NCI-H510A (cell line): ENCODE measurements around the gene GPR107.

Source experiments
- DNase-seq: peaks from one replicate; lab custom pipeline; 2025; lab: John Stamatoyannopoulos, UW

The GPR107 gene

GRCh38 chr9:130137081-130137640 is 83.5 kb downstream of the GPR107 start:
- no peak for DNase-seq

DNA sequence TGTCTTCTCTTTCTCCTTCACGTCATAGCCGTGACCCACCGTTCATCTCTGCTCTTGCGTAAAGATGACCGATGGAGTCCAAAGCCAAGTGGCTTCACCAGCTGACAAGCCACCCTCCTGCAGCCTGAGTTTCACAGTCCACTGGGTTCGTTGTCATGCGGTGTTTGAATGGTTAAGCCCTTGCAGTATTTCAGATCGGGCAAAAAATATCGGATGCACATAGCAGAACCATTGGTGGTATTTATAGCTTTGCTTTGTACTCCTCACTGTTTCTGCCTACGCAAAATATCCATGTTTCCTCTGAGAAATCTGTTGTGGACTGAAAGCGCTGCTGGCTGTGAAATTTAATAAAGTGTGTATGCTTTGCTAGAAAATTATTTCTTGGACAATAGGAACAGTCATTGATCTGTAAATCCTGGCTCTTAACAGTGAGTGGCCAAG is 84.0 kb downstream of the GPR107 start:
- no peak for DNase-seq

GRCh38 chr9:130138171-130138653 is 84.5 kb downstream of the GPR107 start:
- DNase-seq = peak; percentile 63

GRCh38 chr9:130138791-130139190 is 85.1 kb downstream of the GPR107 start:
- no peak for DNase-seq

GRCh38 chr9:130139251-130139650 is 85.5 kb downstream of the GPR107 start:
- no peak for DNase-seq

DNA sequence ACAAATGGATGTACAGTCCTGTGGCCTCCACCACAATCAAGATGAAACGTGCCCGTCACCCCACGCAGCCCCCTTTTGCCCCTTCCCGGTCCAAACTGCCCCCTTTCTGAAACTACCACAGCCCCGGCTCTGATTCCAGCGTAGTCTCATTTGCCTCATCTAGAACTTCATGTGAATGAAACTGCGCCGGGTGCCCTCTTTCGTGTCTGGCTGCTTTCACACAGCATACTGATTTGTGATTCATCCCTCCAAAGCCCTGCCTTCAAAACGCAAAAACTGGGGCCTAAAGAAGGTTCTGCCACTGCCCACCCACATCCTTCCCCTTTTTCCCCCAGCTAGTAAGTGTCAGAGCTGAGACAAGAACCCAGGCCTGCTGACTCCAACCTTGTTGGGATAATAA is 87.0 kb downstream of the GPR107 start:
- no peak for DNase-seq

DNA sequence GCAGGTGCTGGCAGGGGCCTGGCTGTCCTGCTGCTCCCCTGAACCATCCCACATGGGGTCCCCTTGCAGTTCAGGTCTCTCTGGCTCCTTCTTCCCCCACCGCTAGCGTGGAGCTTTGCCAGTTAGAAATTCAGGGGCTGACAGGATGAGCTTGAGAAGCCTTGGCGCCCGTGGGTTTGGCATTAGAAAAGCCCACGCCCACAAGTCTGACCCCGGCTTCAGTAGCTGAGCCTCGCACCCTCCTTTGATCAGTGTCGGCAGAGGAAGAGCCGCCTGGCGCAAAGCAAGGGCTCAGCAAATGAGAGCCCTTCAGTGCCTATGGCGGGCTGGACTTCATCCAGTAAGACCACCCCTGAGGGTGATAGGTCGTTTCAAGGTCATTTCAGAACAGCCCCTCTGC is 88.3 kb downstream of the GPR107 start:
- no peak for DNase-seq

- DNase-seq = no peak
Observed at GRCh38 chr9:130142641-130143040, 88.9 kb downstream of the GPR107 start.

GRCh38 chr9:130143279-130143893 is 89.7 kb downstream of the GPR107 start:
- no peak for DNase-seq

DNA sequence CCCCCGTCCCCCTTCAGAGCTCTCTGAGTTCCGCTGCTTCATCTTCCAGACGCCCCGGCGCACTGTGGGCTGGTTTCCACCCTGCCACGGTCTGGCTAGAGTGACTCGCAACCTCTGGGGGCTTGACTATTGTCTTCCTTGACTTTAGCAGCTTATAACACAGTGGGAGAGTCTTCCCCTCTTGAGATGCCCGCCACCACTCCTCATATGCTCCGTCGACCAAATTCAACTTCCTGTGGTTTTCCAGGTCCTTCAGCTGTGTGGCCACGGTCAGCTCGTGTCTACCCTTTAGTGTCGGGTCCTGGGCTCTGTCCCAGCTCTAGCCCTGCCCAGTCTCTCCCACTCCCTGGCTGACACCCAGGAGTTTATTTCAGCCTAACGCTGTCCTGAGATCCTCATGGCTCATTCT is 90.3 kb downstream of the GPR107 start:
- DNase-seq = no peak

DNA sequence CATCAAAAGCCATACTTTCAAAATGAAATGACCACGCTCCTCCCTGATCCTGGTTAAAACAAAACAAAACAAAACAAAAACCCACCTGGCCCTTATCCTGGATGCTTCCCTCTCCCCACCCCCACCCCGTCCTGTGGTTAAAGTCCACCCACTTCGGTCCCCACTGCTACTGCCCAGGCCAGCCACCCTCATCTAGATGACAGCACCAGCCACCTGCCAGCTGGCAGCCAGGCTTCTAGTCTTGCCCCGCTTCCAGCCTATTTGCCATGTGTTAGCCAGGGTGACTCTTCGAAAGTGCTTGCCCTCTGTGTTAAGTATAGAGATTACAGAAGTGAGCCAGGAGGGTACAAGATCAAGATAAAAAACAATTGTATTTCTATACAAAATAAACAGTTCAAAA is 91.0 kb downstream of the GPR107 start:
- DNase-seq = no peak

DNA sequence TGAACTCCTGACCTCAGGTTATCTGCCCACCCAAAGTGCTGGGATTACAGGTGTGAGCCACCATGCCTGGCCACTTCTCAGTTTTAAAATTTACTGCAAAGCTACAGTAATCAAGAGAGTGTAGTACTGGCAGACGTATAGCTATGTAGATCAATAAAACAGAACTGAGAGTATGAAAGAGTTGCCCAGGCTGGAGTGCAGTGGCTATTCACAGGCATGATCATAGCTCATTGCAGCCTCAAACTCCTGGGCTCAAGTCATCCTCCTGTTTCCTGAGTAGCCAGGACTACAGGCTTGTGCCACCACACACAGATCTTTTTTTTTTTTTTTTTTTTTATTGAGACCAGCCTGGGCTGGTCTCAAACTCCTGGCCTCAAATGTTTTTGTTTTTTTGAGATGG is 92.0 kb downstream of the GPR107 start:
- no peak for DNase-seq

- no peak for DNase-seq
Observed at GRCh38 chr9:130147198-130147597, 93.5 kb downstream of the GPR107 start.

- DNase-seq = no peak
Observed at GRCh38 chr9:130147910-130148309, 94.2 kb downstream of the GPR107 start.

DNA sequence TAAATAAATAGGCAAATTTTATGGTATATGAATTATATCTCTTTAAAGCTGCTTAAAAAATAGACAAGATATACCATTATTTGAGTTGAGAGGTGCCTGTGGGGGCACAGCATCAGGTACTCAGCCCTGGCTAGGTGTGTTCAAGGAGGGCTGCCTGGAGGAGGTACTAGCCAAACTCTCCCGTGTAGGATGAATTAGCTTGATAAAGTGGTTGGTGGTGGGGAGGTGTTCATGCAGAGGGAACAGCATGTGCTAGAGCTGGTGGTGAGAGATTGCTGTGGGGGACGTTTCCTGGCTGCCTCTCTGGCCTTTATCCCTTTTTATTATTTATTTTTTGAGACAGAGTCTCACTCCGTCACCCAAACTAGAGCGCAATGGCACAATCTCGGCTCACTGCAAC is 95.3 kb downstream of the GPR107 start:
- no peak for DNase-seq

DNA sequence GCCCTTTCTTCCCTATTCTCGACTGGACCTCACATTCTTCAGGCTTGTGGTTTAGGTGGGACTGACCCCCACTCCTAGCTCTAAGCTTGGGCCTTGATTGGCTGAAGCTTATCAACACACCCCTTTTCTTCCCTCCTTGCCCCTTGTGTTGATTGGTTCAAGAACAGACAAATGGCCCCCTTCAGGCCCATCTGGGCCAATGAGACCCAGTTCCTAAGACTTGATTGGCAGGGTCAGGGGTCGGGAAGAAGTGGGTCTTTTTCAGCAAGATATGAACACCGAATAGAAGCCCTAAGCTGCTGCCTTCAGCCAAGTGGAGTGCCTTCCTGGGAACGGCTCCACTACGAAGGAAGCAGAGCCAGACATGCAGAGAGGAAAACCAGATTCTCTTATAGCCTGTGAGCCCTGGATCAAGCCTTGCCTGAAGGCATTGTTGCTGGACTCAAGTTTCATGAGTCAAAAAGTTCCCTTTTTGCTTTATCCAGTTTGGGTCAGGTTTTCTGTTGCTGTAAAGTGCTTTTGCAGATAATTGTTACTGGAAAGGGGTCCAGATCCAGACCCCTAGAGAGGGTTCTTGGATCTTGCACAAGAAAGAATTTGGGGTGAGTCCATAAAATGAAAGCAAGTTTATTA is 96.1 kb downstream of the GPR107 start:
- DNase-seq = no peak

DNA sequence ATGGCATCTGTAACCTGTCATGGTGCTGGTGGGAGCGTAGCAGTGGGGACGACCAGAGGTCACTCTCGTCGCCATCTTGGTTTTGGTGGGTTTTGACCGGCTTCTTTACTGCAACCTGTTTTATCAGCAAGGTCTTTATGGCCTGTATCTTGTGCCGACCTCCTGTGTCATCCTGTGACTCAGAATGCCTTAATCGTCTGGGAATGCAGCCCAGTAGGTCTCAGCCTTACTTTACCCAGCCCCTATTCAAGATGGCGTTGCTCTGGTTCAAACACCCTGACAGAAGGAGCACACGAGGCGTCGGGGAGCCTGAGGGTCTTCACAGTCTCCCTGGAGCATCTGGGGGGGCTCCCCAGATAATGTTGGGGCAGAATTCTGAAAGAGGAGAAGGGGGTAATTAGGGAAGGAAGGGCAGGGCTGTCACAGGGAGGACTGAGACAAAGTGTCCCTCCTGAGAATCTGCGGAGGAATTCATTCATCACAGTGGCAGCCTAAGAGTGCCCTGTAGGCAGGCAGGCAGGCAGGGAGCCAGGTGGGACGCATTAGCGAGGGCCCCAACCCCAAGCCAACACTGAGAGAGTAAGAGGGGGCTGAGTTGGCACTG is 97.2 kb downstream of the GPR107 start:
- DNase-seq = no peak

GRCh38 chr9:130154816-130155215 is 101.1 kb downstream of the GPR107 start:
- DNase-seq = no peak

- DNase-seq = no peak
Observed at GRCh38 chr9:130155647-130156046, 101.9 kb downstream of the GPR107 start.

DNA sequence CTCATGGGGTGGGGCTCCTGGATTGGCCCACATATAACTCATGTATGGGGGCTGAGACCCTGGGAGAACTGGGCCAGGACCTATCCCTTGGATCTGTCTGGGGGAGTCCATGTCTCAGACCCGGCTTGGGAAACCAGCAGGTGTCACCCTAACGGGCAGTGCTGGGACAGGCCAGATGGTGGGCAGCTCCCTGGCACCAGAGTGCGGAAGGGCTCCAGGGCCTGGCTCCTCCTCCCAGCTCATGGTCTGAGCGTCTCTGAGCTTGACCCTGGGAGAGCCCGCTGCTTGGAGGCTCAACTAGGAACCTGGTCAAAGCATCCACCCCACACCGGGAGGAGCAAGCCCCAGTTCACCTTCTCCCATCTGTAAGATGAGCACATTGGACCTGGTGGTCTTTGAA is 103.0 kb downstream of the GPR107 start:
- DNase-seq = no peak

DNA sequence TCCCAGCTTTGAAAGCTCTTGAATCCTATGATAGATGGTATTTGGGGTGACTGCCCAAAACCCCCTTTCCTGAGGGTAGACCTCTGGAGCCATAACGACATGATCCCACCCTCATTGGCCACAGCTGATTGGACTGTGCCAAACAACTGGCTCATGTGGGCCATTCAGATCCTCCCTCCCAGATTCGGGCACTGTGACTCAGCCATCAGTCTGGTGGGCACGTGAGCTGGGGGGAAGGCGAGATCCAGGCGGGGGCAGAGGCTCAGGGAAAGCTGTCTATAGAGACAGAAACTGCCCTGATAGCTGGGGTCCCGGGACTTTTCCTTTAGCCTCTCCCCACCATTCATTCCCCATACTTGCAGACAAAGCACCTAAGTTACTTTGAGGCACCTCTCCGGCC is 103.4 kb downstream of the GPR107 start:
- DNase-seq = no peak

DNA sequence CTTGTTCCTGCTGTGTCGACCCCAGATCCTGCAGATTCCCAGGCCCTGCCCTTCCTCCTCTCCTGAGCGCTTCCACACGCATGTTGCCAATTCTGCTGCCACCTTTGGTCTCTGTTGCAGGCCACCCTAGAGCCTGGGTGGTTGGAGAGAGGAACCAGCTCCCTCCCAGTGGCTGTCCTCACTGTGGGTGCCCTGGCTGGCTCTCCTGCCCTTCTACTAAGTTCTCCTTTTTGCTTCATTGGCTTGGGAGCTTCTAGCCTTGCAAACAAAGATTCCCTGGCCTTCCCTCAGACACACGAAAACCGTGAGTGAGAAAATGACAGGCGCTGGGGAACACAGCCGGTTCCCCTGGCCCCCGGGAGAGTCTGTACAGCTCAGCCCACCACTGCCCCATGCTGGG is 104.3 kb downstream of the GPR107 start:
- no peak for DNase-seq

GRCh38 chr9:130159057-130159456 is 105.4 kb downstream of the GPR107 start:
- no peak for DNase-seq
